DOHH2 (cell line): ENCODE measurements around the gene CLDN18.

ENCODE experiments used
- H3F3A ChIP-seq: fragments of 200-600 bp; sonication (generic), shearing (Covaris generic); 2 replicates; pipeline ENCODE4 v1.6.0; 2016; ENCODE audit warnings: antibody characterized with exemption, mild to moderate bottlenecking; ENCODE audit not compliant: control insufficient read depth, insufficient read depth
- H3K27ac ChIP-seq: fragments of 200-600 bp; sonication (generic); 2 replicates; pipeline ENCODE4 v1.5.1; 2014; ENCODE audit warnings: low read depth, mild to moderate bottlenecking, low read length, moderate library complexity
- H3K27me3 ChIP-seq: fragments of 200-600 bp; sonication (generic); 2 replicates; pipeline ENCODE4 v1.6.1; 2014; ENCODE audit warnings: mild to moderate bottlenecking, low read length, mixed read lengths; ENCODE audit not compliant: control insufficient read depth
- H3K36me3 ChIP-seq: fragments of 200-600 bp; sonication (generic); 2 replicates; pipeline ENCODE4 v1.6.1; 2014; ENCODE audit warnings: mild to moderate bottlenecking, low read length, moderate library complexity, mixed read lengths; ENCODE audit not compliant: control insufficient read depth
- H3K4me1 ChIP-seq: fragments of 200-600 bp; sonication (generic); 2 replicates; pipeline ENCODE4 v1.6.1; 2014; ENCODE audit warnings: mild to moderate bottlenecking, low read length, mixed read lengths; ENCODE audit not compliant: control insufficient read depth
- H3K4me2 ChIP-seq: fragments of 200-600 bp; sonication (generic); 2 replicates; pipeline ENCODE4 v1.6.0; 2014; ENCODE audit warnings: mild to moderate bottlenecking, low read length, moderate library complexity
- H3K4me3 ChIP-seq: fragments of 200-600 bp; sonication (generic); 2 replicates; pipeline ENCODE4 v1.5.1; 2014; ENCODE audit warnings: mild to moderate bottlenecking, low read length, mixed read lengths
- H3K79me2 ChIP-seq: fragments of 200-600 bp; sonication (generic); 2 replicates; pipeline ENCODE4 v1.6.1; 2014; ENCODE audit warnings: mild to moderate bottlenecking, low read length, mixed read lengths; ENCODE audit not compliant: control insufficient read depth
- H3K9me2 ChIP-seq: fragments of 200-600 bp; sonication (generic); replicated peaks from 2 replicates; pipeline ENCODE4 v1.6.1; 2014; ENCODE audit warnings: mild to moderate bottlenecking, low read length, mixed read lengths; ENCODE audit not compliant: control insufficient read depth
- H3K9me3 ChIP-seq: fragments of 200-600 bp; sonication (generic); 2 replicates; pipeline ENCODE4 v1.6.1; 2014; ENCODE audit warnings: antibody characterized with exemption, low read length, mixed read lengths; ENCODE audit not compliant: control insufficient read depth, insufficient read depth
- H4K20me1 ChIP-seq: fragments of 200-600 bp; sonication (generic); 2 replicates; pipeline ENCODE4 v1.6.0; 2014; ENCODE audit warnings: low read depth, mild to moderate bottlenecking, antibody characterized with exemption, low read length, moderate library complexity; ENCODE audit not compliant: control insufficient read depth, insufficient read depth
- CTCF ChIP-seq: fragments of 200-600 bp; sonication (generic); IDR thresholded peaks from one replicate; pipeline ENCODE4 v1.5.1; 2014; ENCODE audit warnings: antibody characterized with exemption, mild to moderate bottlenecking, low read depth, low read length; ENCODE audit not compliant: poor library complexity, severe bottlenecking
- EZH2phosphoT487 ChIP-seq: fragments of 200-600 bp; sonication (generic); IDR thresholded peaks from 2 replicates; pipeline ENCODE4 v1.6.1; 2017; ENCODE audit warnings: borderline replicate concordance, mild to moderate bottlenecking, antibody characterized with exemption, low read length, moderate library complexity, mixed read lengths

Gene CLDN18

GRCh38 chr3:138012526-138012925, 2.6 kb downstream of the CLDN18 start:
- H3K27ac ChIP-seq = no peak overlapping the region
- no peaks in the 10 kb centered on the region for H3K36me3 ChIP-seq
- TF ChIP-seq EZH2phosphoT487 (no peak), CTCF (no peak)
- no peaks in the 10 kb centered on the region for H3K79me2 ChIP-seq
- H3K4me1 ChIP-seq = no peaks in the 10 kb centered on the region
- H3K27me3 ChIP-seq = no peaks in the 10 kb centered on the region
- H3K9me2 ChIP-seq = no peaks in the 10 kb centered on the region
- no peak overlapping the region for H3K4me2 ChIP-seq
- H4K20me1 ChIP-seq = no peaks in the 10 kb centered on the region
- H3K4me3 ChIP-seq = no peak overlapping the region
- H3F3A ChIP-seq = no peaks in the 10 kb centered on the region
- no peaks in the 10 kb centered on the region for H3K9me3 ChIP-seq

GRCh38 chr3:138016065-138016464, 6.1 kb downstream of the CLDN18 start:
- Histone ChIP-seq H3F3A (no peaks in the 10 kb centered on the region), H3K27me3 (no peaks in the 10 kb centered on the region), H3K4me3 (no peak overlapping the region), H3K79me2 (no peaks in the 10 kb centered on the region), H3K4me2 (no peak overlapping the region), H3K9me3 (no peaks in the 10 kb centered on the region), H3K36me3 (no peaks in the 10 kb centered on the region), H3K9me2 (no peaks in the 10 kb centered on the region), H3K4me1 (no peaks in the 10 kb centered on the region), H3K27ac (no peak overlapping the region), H4K20me1 (no peaks in the 10 kb centered on the region)
- TF ChIP-seq CTCF (no peak), EZH2phosphoT487 (no peak)

- Histone ChIP-seq H3K79me2 (no peaks in the 10 kb centered on the region), H3K4me3 (no peak overlapping the region), H3K4me2 (no peak overlapping the region), H3K36me3 (no peaks in the 10 kb centered on the region), H3K9me3 (no peaks in the 10 kb centered on the region), H4K20me1 (no peaks in the 10 kb centered on the region), H3F3A (no peaks in the 10 kb centered on the region), H3K27me3 (no peaks in the 10 kb centered on the region), H3K4me1 (no peaks in the 10 kb centered on the region), H3K27ac (no peak overlapping the region), H3K9me2 (no peaks in the 10 kb centered on the region)
- TF ChIP-seq CTCF (no peak), EZH2phosphoT487 (no peak)
Observed at GRCh38 chr3:138019281-138020069, 9.5 kb downstream of the CLDN18 start.
